Calu3 (cell line): ENCODE results near the gene HMGXB4. TPM values are rescaled to one million over a fixed set of nuclear protein-coding genes. Genes with fewer than 3 reads are reported as not detected.

Experiments used
- BruUV-seq: library from RNA; stranded (reverse); fragments of 400-500 nt; replicated peaks from 2 replicates; lab custom pipeline; 2021; lab: Mats Ljungman, UMichigan
- CTCF ChIA-PET: fragments of 300-600 bp; sonication (Branson Sonifier 250); formaldehyde crosslinking; loops from one replicate; lab custom pipeline; 2022; ENCODE audit warnings: antibody characterized with exemption; lab: Charles Lee
- DNase-seq: peaks from one replicate; pipeline ENCODE4 v3.0.0; 2022
- H3K27ac Mint-ChIP-seq: one replicate; pipeline ENCODE4 v1.8.0; 2022; ENCODE audit warnings: mixed read lengths; ENCODE audit not compliant: unreplicated experiment
- H3K27me3 Mint-ChIP-seq: one replicate; pipeline ENCODE4 v1.8.0; 2022; ENCODE audit warnings: mixed read lengths; ENCODE audit not compliant: unreplicated experiment
- H3K36me3 Mint-ChIP-seq: one replicate; pipeline ENCODE4 v1.8.0; 2022; ENCODE audit warnings: mild to moderate bottlenecking, moderate library complexity, mixed read lengths; ENCODE audit not compliant: insufficient read depth, unreplicated experiment
- H3K4me1 Mint-ChIP-seq: one replicate; pipeline ENCODE4 v1.8.0; 2022; ENCODE audit warnings: mild to moderate bottlenecking, low read depth, mixed read lengths; ENCODE audit not compliant: unreplicated experiment
- H3K4me3 Mint-ChIP-seq: one replicate; pipeline ENCODE4 v1.8.0; 2022; ENCODE audit warnings: mild to moderate bottlenecking, low read depth, moderate library complexity, mixed read lengths; ENCODE audit not compliant: unreplicated experiment
- H3K9me3 Mint-ChIP-seq: one replicate; pipeline ENCODE4 v1.8.0; 2022; ENCODE audit warnings: low read depth, mixed read lengths; ENCODE audit not compliant: unreplicated experiment
- intact Hi-C: fragments of 100-400 bp; cut with micrococcal nuclease; formaldehyde crosslinking; loops from one replicate; pipeline ENCODE4 v1.10.0; 2022; ENCODE audit not compliant: unreplicated experiment
- total RNA-seq: library from RNA; stranded (reverse); gene quantifications from 2 replicates; pipeline ENCODE4 v1.2.3, GENCODE V29; 2022
- TF ChIP-seq, protein P1 (sequence below): fragments of 200-600 bp; IDR thresholded peaks from one replicate; pipeline ENCODE4 v1.8.0; 2022; ENCODE audit warnings: antibody characterized with exemption; ENCODE audit not compliant: unreplicated experiment

The HMGXB4 gene
- total RNA-seq, 1 experiment from 2014 or later: 37.5 TPM

DNA sequence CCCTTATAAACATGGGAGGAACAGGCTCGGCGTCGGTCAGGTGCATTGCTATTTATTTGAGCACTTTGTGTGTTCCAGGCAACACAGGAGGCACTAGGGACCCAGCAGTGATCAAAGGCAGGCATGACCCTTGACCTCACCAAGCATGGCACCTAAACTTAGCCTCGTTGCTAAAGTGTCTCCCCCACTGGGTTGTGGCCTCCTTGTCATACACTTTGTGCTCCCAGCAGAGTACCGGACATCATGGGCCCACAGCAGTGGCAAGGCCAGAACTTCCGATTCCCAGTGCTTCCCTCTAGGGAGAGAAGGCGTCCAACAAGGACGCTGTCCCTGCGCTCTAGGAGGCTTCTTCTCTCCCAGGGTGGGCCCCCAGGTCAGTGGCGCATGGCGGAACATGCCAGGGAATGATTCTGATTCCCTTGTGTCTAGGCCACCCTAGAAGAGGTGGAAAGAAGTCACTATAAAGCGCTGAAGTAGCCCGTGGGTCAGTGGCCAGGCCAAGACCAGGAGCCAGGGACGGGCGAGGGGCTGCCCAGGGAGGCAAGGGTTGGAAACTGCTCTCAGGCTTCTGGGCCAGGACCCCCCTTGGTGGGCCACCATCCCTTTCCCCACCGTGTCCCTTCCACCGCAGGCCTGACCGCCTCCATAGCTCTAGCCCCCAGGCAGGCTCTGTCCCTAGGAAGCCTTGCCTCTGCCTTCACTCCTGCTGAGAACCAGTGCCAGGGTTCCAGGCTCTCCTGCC is 62.1 kb downstream of the HMGXB4 start:
- DNase-seq: no peak
- BruUV-seq: no TSS peak
- no peak overlapping the region for H3K27ac Mint-ChIP-seq
- no peaks in the 10 kb centered on the region for H3K27me3 Mint-ChIP-seq
- CTCF ChIA-PET: no interaction called here
- H3K9me3 Mint-ChIP-seq: no peaks in the 10 kb centered on the region
- intact Hi-C loops: no loop called here
- peaks cover 26% of the 10 kb centered on the region for H3K36me3 Mint-ChIP-seq
- TF ChIP-seq, protein P1, sequence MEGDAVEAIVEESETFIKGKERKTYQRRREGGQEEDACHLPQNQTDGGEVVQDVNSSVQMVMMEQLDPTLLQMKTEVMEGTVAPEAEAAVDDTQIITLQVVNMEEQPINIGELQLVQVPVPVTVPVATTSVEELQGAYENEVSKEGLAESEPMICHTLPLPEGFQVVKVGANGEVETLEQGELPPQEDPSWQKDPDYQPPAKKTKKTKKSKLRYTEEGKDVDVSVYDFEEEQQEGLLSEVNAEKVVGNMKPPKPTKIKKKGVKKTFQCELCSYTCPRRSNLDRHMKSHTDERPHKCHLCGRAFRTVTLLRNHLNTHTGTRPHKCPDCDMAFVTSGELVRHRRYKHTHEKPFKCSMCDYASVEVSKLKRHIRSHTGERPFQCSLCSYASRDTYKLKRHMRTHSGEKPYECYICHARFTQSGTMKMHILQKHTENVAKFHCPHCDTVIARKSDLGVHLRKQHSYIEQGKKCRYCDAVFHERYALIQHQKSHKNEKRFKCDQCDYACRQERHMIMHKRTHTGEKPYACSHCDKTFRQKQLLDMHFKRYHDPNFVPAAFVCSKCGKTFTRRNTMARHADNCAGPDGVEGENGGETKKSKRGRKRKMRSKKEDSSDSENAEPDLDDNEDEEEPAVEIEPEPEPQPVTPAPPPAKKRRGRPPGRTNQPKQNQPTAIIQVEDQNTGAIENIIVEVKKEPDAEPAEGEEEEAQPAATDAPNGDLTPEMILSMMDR: no peak
- no peak overlapping the region for H3K4me3 Mint-ChIP-seq
- peaks cover 8% of the 10 kb centered on the region for H3K4me1 Mint-ChIP-seq

DNA sequence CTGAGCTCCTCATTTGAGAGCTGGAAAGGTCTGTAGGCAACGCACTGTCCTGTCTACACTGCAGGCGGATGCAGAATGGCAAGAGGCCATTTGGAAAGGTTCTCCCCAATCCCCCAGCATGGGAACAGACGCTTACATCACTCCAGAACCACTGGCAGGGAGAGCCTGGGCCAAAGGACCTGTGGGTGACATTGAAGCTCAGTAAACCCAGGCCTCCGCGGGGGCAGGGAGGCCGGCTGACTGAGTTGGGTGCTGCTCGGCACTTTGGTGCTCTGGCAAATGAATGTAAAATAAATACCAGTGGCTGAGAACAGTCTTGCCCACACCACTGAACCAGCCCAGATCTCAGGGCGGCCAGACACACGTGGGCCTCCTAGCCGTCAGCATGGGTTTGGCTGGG is 64.8 kb downstream of the HMGXB4 start:
- intact Hi-C loops: no loop called here
- TF ChIP-seq, protein P1: no peak
- H3K4me1 Mint-ChIP-seq: no peaks in the 10 kb centered on the region
- peaks cover 34% of the 10 kb centered on the region for H3K36me3 Mint-ChIP-seq
- H3K27me3 Mint-ChIP-seq: no peaks in the 10 kb centered on the region
- no peaks in the 10 kb centered on the region for H3K9me3 Mint-ChIP-seq
- DNase-seq: no peak
- H3K27ac Mint-ChIP-seq: no peak overlapping the region
- CTCF ChIA-PET: no interaction called here
- BruUV-seq: no TSS peak
- H3K4me3 Mint-ChIP-seq: no peak overlapping the region

DNA sequence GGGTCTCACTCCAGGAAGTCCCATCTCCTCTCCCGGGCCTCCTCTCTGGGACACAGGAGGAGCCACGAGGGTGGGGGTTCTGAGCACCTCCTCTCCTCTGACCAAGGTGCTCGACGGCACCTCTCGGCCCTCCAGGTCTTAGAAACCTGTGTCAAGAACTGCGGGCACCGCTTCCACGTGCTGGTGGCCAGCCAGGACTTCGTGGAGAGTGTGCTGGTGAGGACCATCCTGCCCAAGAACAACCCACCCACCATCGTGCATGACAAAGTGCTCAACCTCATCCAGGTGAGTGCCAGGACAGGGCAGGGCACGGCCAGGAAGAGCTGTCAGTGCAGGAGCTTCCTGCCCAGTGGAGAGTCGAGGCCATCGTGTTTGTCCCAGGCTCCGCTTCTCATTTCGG is 65.6 kb downstream of the HMGXB4 start:
- Mint-ChIP-seq H3K9me3 (no peaks in the 10 kb centered on the region), H3K27ac (no peak overlapping the region), H3K36me3 (peaks cover 34% of the 10 kb centered on the region), H3K4me3 (no peak overlapping the region), H3K27me3 (no peaks in the 10 kb centered on the region), H3K4me1 (no peaks in the 10 kb centered on the region)
- BruUV-seq: no TSS peak
- TF ChIP-seq, protein P1: no peak
- intact Hi-C loops: no loop called here
- CTCF ChIA-PET: interaction anchor here (0.7 kb wide), 1 partner anchor 1585 kb away, joined by 4 read pairs; no protein-coding TSS in a partner anchor
- no peak for DNase-seq

DNA sequence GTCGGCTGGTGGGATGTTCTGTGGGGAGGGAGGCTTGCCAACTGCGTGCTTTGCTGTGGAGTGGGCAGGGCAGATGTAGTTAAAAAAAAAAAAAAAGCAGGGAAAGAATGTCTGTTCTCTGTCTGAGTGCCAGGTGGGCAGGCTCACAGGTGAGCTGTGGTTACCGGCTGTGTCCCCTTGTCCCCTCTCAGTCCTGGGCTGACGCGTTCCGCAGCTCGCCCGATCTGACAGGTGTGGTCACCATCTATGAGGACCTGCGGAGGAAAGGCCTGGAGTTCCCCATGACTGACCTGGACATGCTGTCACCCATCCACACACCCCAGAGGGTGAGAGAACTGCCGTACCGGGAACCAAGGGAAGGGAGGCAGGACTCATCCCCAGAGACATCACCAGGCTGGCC is 66.0 kb downstream of the HMGXB4 start:
- peaks cover 34% of the 10 kb centered on the region for H3K36me3 Mint-ChIP-seq
- no peak overlapping the region for H3K4me3 Mint-ChIP-seq
- intact Hi-C loops: no loop called here
- no TSS peak for BruUV-seq
- no peaks in the 10 kb centered on the region for H3K27me3 Mint-ChIP-seq
- H3K9me3 Mint-ChIP-seq: no peaks in the 10 kb centered on the region
- DNase-seq: no peak
- TF ChIP-seq, protein P1: no peak
- no peaks in the 10 kb centered on the region for H3K4me1 Mint-ChIP-seq
- H3K27ac Mint-ChIP-seq: no peak overlapping the region
- CTCF ChIA-PET: interaction anchor here (0.7 kb wide), 1 partner anchor 1586 kb away, joined by 4 read pairs; no protein-coding TSS in a partner anchor
